ENCODE results near the gene ZFPM1. TPM values are rescaled to one million over a fixed set of nuclear protein-coding genes. Genes with fewer than 3 reads are reported as not detected.

ZFPM1 gene
- polyA plus RNA-seq, 1 of the 3 experiments (the other 2 are of a cell fraction): 1.2 TPM

- Histone ChIP-seq H3K9me2 (no peaks in the 10 kb centered on the region), H3K27me3 (ENCODE audit: insufficient read depth) (peaks cover 16% of the 10 kb centered on the region; the same call in 1 of the 2 replicates), H3K9me3 (no peaks in the 10 kb centered on the region), H3K9ac (no peak overlapping the region), H3K4me3 (ENCODE audit: low read depth in 2 of 2, low read length in 1 of 2) (peak overlapping the region in 1 of 2 experiments; percentile 4; a peak in 1 of 4 replicates), H4K20me1 (ENCODE audit: insufficient read depth) (peaks cover 4% of the 10 kb centered on the region; the same call in 1 of the 2 replicates), H3K79me2 (ENCODE audit: insufficient read depth) (no peaks in the 10 kb centered on the region), H3K36me3 (replicated peaks in 1 of 2; ENCODE audit: control insufficient read depth in 1 of 2, insufficient read depth in 2 of 2, low read length in 1 of 2) (no peaks in the 10 kb centered on the region), H3F3A (replicated peaks; ENCODE audit: insufficient read depth) (no peaks in the 10 kb centered on the region), H3K4me2 (peak overlapping the region; percentile 73), H3K4me1 (ENCODE audit: control insufficient read depth in 1 of 2, insufficient read depth in 2 of 2, low read depth in 1 of 2, low read length in 1 of 2) (peaks cover 0 to 8% of the 10 kb centered on the region in 2 experiments; a peak in 1 of 4 replicates), H2AFZ (ENCODE audit: low read depth) (no peak overlapping the region), H3K27ac (ENCODE audit: low read depth in 2 of 2, low read length in 1 of 2) (no peak overlapping the region)
- ChIA-PET CTCF (interaction anchor here (0.6 to 6.4 kb wide), 19 partner anchors 10 to 598 kb away, joined by 3 to 52 read pairs (median 3); partner anchors contain the start of genes MVD and ZC3H18), POLR2A (no interaction called here)
- no peak for TF ChIP-seq RCOR1 (IDR thresholded peaks at IDR 0.05; ENCODE audit: low read length)
- TF ChIP-seq, protein P1, sequence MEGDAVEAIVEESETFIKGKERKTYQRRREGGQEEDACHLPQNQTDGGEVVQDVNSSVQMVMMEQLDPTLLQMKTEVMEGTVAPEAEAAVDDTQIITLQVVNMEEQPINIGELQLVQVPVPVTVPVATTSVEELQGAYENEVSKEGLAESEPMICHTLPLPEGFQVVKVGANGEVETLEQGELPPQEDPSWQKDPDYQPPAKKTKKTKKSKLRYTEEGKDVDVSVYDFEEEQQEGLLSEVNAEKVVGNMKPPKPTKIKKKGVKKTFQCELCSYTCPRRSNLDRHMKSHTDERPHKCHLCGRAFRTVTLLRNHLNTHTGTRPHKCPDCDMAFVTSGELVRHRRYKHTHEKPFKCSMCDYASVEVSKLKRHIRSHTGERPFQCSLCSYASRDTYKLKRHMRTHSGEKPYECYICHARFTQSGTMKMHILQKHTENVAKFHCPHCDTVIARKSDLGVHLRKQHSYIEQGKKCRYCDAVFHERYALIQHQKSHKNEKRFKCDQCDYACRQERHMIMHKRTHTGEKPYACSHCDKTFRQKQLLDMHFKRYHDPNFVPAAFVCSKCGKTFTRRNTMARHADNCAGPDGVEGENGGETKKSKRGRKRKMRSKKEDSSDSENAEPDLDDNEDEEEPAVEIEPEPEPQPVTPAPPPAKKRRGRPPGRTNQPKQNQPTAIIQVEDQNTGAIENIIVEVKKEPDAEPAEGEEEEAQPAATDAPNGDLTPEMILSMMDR (IDR thresholded peaks at IDR 0.05): peak; percentile 59
- no peak for TF ChIP-seq GABPA (IDR thresholded peaks at IDR 0.05; ENCODE audit: low read depth)
- no peak for TF ChIP-seq EZH2phosphoT487 (IDR thresholded peaks at IDR 0.05; ENCODE audit: borderline replicate concordance, low read depth)
- no peak for TF ChIP-seq EP300 (IDR thresholded peaks at IDR 0.05; ENCODE audit: borderline replicate concordance in 1 of 2, low read depth in 1 of 2, low read length in 1 of 2)
- TF ChIP-seq SIN3A (IDR thresholded peaks at IDR 0.05; ENCODE audit: borderline replicate concordance, low read depth, low read length): peak; percentile 76
- TF ChIP-seq, protein P2, sequence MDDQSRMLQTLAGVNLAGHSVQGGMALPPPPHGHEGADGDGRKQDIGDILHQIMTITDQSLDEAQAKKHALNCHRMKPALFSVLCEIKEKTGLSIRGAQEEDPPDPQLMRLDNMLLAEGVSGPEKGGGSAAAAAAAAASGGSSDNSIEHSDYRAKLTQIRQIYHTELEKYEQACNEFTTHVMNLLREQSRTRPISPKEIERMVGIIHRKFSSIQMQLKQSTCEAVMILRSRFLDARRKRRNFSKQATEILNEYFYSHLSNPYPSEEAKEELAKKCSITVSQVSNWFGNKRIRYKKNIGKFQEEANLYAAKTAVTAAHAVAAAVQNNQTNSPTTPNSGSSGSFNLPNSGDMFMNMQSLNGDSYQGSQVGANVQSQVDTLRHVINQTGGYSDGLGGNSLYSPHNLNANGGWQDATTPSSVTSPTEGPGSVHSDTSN (IDR thresholded peaks at IDR 0.05): 0 out of 2 replicates have a peak, but pooled peaks have one; percentile 27
- TF ChIP-seq MAX (IDR thresholded peaks at IDR 0.05; ENCODE audit: low read depth): no peak
- TF ChIP-seq MEF2A (IDR thresholded peaks at IDR 0.05; ENCODE audit: borderline replicate concordance, low read depth): no peak
- TF ChIP-seq RAD21 (IDR thresholded peaks at IDR 0.05; ENCODE audit: low read length): peak; percentile 32; the same call in 1 of the 2 replicates
- TF ChIP-seq TCF12 (IDR thresholded peaks at IDR 0.05): no peak; the same call in 1 of the 2 replicates
- peak; percentile 34 for TF ChIP-seq CHD2 (IDR thresholded peaks at IDR 0.05; ENCODE audit: low read length, partially characterized antibody)
- TF ChIP-seq FOXJ3 (CRISPR knock-in tag; IDR thresholded peaks at IDR 0.05): no peak
- peak; percentile 72 for TF ChIP-seq NFIC (IDR thresholded peaks at IDR 0.05; ENCODE audit: borderline replicate concordance)
- no peak for TF ChIP-seq GATA2 (CRISPR knock-in tag; IDR thresholded peaks at IDR 0.05)
- TF ChIP-seq FOXM1 (IDR thresholded peaks at IDR 0.05; ENCODE audit: low read depth): no peak
- TF ChIP-seq FOSL2 (IDR thresholded peaks at IDR 0.05; ENCODE audit: borderline replicate concordance, low read depth): no peak
- TF ChIP-seq ELF1 (IDR thresholded peaks at IDR 0.05): no peak
- TF ChIP-seq, protein P3, sequence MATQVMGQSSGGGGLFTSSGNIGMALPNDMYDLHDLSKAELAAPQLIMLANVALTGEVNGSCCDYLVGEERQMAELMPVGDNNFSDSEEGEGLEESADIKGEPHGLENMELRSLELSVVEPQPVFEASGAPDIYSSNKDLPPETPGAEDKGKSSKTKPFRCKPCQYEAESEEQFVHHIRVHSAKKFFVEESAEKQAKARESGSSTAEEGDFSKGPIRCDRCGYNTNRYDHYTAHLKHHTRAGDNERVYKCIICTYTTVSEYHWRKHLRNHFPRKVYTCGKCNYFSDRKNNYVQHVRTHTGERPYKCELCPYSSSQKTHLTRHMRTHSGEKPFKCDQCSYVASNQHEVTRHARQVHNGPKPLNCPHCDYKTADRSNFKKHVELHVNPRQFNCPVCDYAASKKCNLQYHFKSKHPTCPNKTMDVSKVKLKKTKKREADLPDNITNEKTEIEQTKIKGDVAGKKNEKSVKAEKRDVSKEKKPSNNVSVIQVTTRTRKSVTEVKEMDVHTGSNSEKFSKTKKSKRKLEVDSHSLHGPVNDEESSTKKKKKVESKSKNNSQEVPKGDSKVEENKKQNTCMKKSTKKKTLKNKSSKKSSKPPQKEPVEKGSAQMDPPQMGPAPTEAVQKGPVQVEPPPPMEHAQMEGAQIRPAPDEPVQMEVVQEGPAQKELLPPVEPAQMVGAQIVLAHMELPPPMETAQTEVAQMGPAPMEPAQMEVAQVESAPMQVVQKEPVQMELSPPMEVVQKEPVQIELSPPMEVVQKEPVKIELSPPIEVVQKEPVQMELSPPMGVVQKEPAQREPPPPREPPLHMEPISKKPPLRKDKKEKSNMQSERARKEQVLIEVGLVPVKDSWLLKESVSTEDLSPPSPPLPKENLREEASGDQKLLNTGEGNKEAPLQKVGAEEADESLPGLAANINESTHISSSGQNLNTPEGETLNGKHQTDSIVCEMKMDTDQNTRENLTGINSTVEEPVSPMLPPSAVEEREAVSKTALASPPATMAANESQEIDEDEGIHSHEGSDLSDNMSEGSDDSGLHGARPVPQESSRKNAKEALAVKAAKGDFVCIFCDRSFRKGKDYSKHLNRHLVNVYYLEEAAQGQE (IDR thresholded peaks at IDR 0.05; ENCODE audit: low read depth, low read length): no peak
- peak; percentile 86 for DNase-seq
- 8% methylated on average over 17 of the region's 45 CpGs for WGBS (ENCODE audit: low lambda C conversion rate)
Observed at GRCh38 chr16:88558457-88559442, 105.7 kb downstream of the ZFPM1 start.

Data from SK-N-SH (cell line).